SH-SY5Y (cell line): Measurements from ENCODE around the gene OR10H5.

ENCODE experiments used
- GATA2 ChIP-seq: IDR thresholded peaks from 2 replicates; pipeline ENCODE4 v1.6.1; 2011; ENCODE audit warnings: mild to moderate bottlenecking, low read depth, low read length
- GATA3 ChIP-seq: IDR thresholded peaks from 2 replicates; pipeline ENCODE4 v1.6.1; 2011; ENCODE audit warnings: low read depth, mild to moderate bottlenecking, low read length, moderate library complexity

OR10H5 gene

DNA sequence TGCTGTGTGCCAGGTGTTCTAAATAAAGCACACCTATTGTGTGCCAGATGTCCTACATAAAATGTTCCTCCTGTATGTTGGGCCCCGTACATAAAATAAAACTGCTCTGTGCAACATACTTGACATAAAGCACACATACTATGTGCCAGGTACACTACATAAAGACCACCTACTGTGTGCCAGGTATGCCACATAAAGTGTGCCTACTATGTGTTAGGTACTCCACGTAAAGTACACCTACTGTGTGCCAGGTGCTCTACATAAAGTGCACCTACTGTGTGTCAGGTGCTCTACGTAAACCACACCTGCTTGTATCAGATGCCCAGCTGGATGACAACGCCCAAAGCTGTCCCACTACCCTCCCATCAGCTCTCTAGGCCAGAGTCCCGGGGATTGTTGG lies 5.8 kb upstream of the OR10H5 start:
- no peak for TF ChIP-seq GATA2

DNA sequence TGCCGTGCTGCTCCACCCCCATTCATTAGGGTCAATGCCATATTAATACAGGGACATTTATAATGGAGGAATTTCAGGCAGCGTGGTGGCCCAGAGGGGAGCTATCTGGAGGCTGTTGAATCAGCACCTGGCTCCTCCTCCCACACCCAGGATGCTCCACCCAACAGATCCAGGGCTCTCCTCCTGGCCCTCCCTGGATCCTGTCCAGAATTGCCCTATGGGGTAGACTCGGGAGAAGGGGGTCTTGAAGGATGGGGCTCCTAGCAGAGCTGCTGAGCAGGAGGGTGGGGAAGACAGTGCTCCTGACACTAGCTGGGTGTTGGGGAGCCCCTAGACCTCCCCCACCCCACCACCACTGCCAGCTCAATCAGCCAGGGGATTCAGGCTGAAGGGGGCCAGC lies 5.2 kb upstream of the OR10H5 start:
- TF ChIP-seq GATA2: no peak
- TF ChIP-seq GATA3: no peak

DNA sequence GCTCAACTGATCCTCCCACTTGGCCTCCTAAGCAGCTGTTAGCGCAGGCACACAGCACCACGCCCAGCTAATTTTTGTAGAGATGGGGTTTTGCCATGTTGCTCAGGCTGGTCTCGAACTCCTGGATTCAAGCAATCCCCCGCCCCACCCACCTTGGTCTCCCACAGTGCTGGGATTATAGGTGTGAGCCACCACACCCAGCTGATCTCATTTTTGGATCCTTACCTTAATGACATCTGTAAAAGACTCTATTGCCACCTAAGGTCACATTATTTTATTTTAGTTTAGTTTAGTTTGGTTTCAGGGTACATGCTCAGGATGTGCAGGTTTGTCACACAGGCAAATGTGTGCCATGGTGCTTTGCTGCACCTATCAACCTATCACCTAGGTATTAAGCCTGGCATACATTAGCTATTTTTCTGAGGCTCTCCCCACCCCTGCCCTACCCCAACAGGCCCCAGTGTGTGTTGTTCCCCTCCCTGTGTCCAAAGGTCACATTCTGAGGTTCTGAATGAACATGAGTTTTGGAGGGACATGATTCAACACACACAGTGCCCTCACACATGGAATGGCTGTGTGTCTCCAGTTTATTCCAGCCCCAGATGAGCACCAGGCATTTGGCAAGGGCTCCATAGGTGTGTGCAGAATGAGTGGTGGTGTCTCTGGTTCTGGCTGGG lies 1.3 kb downstream of the OR10H5 start:
- TF ChIP-seq GATA2 (no peak), GATA3 (no peak)

DNA sequence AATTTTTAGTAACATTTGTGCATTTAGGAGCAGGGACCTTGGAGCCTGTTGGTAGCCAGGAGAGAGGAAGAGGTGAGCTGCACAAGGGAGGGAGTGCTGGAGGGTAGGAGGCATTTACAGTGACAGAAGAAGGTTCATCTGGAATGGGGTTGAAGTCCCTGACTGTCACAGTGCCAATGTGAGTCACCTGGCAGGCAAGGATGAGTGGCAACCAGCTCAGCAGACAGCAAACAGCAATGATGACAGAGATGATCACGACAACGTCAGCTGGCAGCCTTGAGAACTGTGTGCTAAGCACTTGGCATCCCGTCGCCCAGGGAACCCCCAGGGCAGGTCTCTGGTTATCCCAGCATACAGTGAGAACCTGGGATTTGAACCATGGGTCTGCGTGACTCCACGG lies 2.6 kb downstream of the OR10H5 start:
- TF ChIP-seq GATA2 (no peak), GATA3 (no peak)

DNA sequence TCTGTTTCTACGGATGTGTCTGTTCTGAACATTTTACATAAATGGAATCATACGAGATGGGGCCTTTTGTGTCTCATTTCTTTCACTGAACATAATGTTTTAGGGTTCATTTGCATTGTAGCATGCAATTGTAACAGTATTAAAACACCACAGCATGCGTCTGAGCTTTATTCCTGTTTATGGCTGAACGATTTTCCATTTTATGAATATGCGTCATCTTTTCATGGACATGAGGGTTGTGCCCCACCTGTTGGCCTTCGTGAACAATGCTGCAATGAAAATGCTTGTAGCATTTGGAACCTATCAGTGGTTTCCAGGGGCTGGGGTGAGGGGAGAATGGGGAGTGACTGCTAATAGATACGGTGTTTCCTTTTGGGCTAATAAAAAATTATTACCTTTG lies 22.9 kb downstream of the OR10H5 start:
- no peak for TF ChIP-seq GATA3
- TF ChIP-seq GATA2: no peak

DNA sequence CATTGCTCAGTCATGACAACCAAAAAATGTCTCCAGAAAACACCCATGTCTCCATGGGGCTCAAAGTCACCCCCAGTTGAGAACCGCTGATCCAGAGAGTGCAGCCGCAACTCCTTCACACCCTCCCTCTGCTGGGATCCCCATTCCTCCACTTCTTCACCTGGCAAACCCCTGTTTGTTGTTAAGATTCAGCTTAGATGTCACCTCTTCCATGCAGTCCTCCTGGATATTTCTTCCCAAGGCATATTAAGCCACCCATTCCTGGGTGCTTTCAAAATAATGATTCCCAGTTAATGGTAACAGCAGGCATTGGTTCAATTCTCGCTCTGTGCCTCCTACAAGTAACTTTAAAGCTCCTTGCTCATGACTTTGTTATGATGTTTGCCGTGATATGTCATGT lies 24.0 kb downstream of the OR10H5 start:
- no peak for TF ChIP-seq GATA2
- no peak for TF ChIP-seq GATA3

DNA sequence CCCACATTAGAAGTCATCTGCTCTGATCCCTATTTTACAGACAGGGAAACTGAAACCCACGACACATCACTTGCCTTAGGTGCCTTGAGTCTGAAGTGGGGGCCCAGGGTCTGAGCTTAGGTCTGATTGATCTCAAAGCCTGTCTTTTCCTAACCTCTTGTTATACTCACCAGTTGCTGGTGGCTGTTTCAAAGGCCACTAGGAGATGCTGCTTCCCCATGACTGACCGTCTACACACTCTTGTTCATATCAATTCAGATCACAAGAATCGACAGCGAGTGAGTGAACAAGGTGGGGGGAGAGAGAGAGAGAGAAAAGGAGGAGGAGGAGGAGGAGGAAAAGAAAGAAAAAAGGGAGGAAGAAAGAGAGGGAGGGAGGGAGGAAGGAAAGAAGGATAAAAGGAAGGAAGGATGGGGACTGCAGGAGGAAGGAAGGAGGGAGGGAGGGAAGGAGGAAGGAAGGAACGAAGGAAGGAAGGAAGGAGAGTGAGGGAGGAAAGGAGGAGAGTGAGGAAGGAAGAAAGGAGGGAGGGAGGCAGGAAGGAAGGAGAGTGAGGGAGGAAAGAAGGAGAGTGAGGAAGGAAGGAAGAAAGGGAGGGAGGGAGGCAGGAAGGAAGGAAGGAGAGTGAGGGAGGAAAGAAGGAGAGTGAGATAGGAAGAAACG lies 24.7 kb downstream of the OR10H5 start:
- TF ChIP-seq GATA3: no peak
- no peak for TF ChIP-seq GATA2

DNA sequence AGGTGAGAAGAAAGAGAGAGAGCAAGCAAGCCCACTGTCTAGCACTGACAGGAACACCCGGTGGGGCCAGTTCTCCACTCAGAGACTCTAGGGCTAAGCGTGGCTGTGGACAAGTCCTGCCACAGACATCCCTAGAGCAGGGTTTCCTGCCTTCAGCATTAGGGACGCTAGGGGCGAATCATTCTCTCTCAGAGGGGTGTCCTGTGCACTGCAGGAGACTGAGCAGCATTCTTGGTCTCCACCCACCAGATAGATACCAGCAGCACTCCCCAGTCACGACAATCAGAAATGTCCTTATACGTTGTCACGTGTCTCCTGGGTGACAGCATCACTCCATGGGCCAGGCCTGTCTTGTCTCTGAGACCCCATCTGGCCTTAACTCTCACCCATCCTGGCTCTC lies 26.5 kb downstream of the OR10H5 start:
- TF ChIP-seq GATA3 (no peak), GATA2 (no peak)

DNA sequence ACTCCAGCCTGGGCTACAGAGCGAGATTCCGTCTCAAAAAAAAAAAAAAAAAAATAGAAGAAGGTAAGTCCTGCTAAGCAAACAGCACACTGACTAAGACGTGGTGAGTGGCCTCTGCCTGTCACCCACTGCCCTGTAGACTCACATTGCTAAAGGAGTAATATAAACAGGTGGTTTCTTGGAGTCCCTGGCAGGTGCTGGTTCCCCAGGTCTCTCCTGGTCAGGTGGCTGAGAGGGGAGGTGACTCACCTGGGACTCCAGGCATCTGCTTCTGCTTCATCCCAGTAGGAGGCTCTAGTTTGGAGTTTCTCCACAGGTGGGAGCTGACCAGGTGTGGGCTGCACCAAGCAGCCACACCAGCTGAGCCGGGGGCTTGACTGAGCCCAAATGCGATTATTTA lies 27.8 kb downstream of the OR10H5 start, which contains the start of gene OR10H1:
TSS of gene OR10H1 (minus strand) at position 359 of the 400 bp plus-strand sequence. CDS start 7,627 bp downstream, outside the sequence.
- TF ChIP-seq GATA2: no peak
- no peak for TF ChIP-seq GATA3

DNA sequence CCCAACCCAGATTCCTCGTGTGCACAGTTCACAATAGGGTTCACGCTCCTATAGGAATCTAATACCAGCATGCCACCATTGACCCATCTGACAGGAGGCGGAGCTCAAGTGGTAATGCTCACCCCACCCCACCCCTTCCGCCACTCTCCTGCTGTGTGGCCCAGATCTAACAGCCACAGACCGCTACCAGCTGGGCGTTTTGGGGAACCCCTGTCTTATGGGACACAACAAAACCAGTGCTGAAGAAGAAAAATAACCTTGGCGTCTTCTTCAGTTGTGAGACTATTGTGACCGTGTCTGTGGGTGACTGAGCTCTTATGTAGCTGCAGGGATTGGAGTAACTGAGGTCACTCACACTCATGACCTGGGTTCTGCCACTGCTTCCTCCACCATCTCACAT lies 33.2 kb downstream of the OR10H5 start:
- TF ChIP-seq GATA2: no peak
- no peak for TF ChIP-seq GATA3

DNA sequence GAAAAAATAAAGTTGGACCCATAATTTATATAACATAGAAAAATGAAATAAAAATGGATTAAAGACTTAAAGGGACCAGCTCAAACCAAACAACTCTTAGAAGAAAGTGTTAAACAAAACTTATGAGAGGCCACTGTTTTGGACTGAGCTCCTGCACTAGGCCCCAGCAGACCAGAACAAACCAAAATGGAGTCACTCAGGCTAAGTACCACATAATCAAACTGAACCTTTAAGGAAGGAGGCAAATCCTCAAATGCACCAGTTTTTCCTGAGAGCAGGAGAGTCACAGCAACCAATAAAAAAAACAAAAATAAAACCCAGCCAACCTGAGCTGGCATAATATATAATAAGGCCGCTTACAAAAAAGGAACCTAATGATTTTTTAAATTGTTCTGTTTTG lies 38.3 kb downstream of the OR10H5 start:
- TF ChIP-seq GATA3 (no peak), GATA2 (no peak)

DNA sequence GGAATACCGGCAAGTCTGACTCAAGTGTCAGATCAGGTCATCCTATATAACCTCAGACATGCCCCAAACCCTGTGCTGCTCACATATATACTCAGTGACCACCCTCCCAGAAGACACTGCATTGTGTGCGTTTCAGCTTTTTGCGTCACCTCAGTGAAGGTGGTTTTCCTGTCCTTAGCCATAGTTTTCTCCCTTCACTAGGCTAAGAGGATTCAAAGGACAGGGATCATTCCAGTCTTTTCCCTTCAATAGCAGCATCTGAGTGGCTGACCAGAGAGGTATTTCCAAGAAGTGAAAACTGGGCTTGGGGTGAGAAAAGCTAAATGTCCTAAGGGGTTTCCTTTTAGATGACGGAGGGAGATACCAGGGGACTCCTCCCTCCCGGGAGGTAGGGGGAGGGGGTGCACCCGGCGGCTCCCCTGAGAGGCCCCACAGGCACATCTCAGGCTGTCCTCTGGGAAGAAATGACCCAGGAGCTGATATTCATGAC lies 40.7 kb downstream of the OR10H5 start:
- no peak for TF ChIP-seq GATA2
- TF ChIP-seq GATA3: no peak

DNA sequence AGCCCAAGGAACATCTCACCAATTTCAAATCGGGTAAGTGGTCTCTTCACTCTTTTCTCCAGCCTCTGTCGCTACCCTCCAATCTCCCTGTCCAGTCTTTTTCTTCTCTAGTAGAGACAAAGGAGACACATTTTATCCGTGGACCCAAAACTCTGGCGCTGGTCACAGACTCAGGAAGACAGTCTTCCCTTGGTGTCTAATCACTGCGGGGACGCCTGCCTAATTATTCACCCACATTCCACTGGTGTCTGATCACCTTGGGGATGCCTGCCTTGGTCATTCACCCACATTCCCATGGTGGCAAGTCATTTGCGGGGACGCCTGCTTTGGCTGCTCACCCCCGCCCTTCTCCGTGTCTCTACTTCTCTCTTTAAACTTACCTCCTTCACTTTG lies 41.8 kb downstream of the OR10H5 start:
- no peak for TF ChIP-seq GATA3
- no peak for TF ChIP-seq GATA2

DNA sequence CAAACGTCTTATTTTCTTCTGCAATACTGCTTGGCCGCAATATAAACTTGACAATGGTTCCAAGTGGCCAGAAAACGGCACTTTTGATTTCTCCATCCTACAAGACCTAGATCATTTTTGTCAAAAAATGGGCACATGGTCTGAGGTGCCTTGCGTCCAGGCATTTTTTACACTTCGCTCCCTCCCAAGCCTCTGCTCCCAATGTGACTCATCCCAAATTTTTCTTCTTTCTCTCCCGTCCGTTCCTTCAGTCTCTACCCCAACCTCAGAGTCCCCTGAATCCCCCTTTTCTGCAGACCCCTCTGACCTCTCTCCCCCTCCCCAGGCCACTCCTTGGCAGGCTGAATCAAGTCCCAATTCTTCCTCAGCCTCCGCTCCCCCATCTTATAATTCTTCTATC lies 42.3 kb downstream of the OR10H5 start:
- TF ChIP-seq GATA2 (no peak), GATA3 (no peak)

DNA sequence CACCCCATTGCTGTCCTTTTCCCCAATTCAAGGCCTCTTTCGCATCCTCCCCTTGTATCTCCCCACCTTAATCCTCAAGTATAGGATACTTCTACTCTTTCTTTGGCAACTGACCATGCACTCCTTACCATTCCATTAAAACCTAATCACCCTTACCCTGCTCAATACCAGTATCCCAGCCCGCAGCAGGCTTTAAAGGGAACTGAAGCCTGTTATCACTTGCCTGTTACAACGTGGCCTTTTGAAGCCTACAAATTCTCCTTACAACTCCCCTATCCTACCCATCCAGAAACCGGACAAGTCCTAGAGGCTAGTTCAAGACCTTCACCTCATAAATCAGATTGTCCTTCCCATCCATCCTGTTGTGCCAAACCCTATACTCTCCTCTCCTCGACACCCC lies 44.2 kb downstream of the OR10H5 start:
- TF ChIP-seq GATA2: no peak
- TF ChIP-seq GATA3: no peak
